Stimulated activated CD4-positive, alpha-beta T cell treated with anti-CD3 and anti-CD28 coated beads, Interleukin-4, amount 100 ng/mL, for 1 hour (primary cell): ENCODE data around the gene FDX1.

Source experiments
- DNase-seq: peaks from one replicate; pipeline ENCODE4 v3.0.0-alpha.2; 2020

Gene FDX1

GRCh38 chr11:110431674-110432073 lies 1.9 kb downstream of the FDX1 start:
- no peak for DNase-seq

- no peak for DNase-seq
These were observed 3.1 kb downstream of the FDX1 start for GRCh38 chr11:110432713-110433392.

GRCh38 chr11:110433393-110434333 lies 3.9 kb downstream of the FDX1 start:
- DNase-seq = no peak

GRCh38 chr11:110434952-110435779 lies 5.4 kb downstream of the FDX1 start:
- DNase-seq = peak; percentile 13

GRCh38 chr11:110435780-110436717 lies 6.3 kb downstream of the FDX1 start:
- no peak for DNase-seq

- no peak for DNase-seq
These were observed 8.3 kb downstream of the FDX1 start for GRCh38 chr11:110438017-110438416.

- DNase-seq = no peak
These were observed 15.7 kb downstream of the FDX1 start for GRCh38 chr11:110445437-110445836.

GRCh38 chr11:110446061-110446460 lies 16.3 kb downstream of the FDX1 start:
- no peak for DNase-seq

- no peak for DNase-seq
These were observed 16.8 kb downstream of the FDX1 start for GRCh38 chr11:110446594-110446993.

GRCh38 chr11:110447343-110447742 lies 17.6 kb downstream of the FDX1 start:
- no peak for DNase-seq

GRCh38 chr11:110447897-110448745 lies 18.4 kb downstream of the FDX1 start:
- no peak for DNase-seq

GRCh38 chr11:110450246-110450645 lies 20.5 kb downstream of the FDX1 start:
- no peak for DNase-seq

- DNase-seq = no peak
These were observed 23.0 kb downstream of the FDX1 start for GRCh38 chr11:110452720-110453119.

- no peak for DNase-seq
These were observed 24.1 kb downstream of the FDX1 start for GRCh38 chr11:110453684-110454354.

GRCh38 chr11:110454609-110455008 lies 24.9 kb downstream of the FDX1 start:
- no peak for DNase-seq

- DNase-seq = no peak
These were observed 26.0 kb downstream of the FDX1 start for GRCh38 chr11:110455718-110456117.

- peak; percentile 7 for DNase-seq
These were observed 33.4 kb downstream of the FDX1 start for GRCh38 chr11:110463153-110463552.

- DNase-seq = no peak
These were observed 35.5 kb downstream of the FDX1 start for GRCh38 chr11:110465231-110465630.

- DNase-seq = no peak
These were observed 37.8 kb downstream of the FDX1 start for GRCh38 chr11:110467556-110467955.

- no peak for DNase-seq
These were observed 38.4 kb downstream of the FDX1 start for GRCh38 chr11:110468121-110468520.
